Ovary (tissue), 3 donors: ENCODE measurements around the gene PIGX.

Experiments used
- EP300 ChIP-seq: sonication (generic); formaldehyde crosslinking; IDR thresholded peaks from one replicate; pipeline ENCODE4 v1.6.1; 2017; ENCODE audit warnings: antibody characterized with exemption
- POLR2A ChIP-seq: fragments of 450-650 bp; IDR thresholded peaks from one replicate; pipeline ENCODE4 v1.6.1; 2017; ENCODE audit warnings: antibody characterized with exemption, mild to moderate bottlenecking, moderate library complexity
- TF ChIP-seq, protein P1 (sequence below), 3 donors: fragments of 450-650 bp in 2 of 3; fragments of 200-600 bp in 1 of 3; IDR thresholded peaks; one replicate each; pipeline versions ENCODE4 v1.5.1 to v1.8.0; 2016 to 2022; ENCODE audit warnings: antibody characterized with exemption in 3 of 3, mild to moderate bottlenecking in 1 of 3
- donor health status: DM: no; HTN: no; CAD: no.

DNA sequence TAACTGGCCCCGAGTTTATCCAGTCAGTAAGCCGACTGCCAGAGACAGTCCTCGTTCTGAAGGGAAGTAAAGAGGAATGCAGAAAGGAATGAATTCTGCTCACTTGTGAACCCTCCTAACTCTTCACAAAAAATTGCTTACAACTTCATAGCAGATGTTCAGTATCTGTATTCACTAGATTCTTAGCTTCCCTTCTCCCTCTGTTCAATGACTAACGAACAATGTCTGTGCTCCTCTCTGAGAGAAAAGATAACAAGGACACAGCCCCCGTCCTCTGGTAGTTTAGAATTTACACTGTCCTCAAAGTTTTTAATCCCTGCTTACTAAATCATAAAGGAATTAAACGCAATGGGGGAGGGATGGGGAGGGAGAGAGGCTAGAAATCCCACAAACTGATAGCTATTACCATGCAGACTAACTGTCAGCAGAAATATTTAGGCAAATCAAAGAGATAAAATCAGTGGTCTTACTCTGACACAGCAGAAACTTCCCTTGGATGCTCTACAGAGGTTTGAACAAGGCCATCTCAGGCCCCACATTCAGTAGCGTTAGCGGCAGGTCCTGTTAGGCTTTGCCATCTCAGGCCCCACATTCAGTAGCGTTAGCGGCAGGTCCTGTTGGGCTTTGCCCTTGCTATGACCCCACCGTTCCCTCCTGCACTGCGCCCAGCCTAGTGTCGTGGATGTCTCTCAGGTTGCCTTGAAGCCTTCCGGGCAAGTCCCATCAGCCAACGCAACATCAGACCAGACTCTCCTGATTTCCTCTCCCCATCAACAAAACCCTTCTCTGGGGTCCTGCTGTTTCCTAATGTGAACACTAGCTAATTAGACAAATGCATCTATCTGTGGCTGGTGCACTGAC, 49.2 kb upstream of the PIGX start:
- TF ChIP-seq, protein P1, sequence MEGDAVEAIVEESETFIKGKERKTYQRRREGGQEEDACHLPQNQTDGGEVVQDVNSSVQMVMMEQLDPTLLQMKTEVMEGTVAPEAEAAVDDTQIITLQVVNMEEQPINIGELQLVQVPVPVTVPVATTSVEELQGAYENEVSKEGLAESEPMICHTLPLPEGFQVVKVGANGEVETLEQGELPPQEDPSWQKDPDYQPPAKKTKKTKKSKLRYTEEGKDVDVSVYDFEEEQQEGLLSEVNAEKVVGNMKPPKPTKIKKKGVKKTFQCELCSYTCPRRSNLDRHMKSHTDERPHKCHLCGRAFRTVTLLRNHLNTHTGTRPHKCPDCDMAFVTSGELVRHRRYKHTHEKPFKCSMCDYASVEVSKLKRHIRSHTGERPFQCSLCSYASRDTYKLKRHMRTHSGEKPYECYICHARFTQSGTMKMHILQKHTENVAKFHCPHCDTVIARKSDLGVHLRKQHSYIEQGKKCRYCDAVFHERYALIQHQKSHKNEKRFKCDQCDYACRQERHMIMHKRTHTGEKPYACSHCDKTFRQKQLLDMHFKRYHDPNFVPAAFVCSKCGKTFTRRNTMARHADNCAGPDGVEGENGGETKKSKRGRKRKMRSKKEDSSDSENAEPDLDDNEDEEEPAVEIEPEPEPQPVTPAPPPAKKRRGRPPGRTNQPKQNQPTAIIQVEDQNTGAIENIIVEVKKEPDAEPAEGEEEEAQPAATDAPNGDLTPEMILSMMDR (IDR thresholded peaks at IDR 0.05) = no peak
- TF ChIP-seq EP300 (no peak), POLR2A (no peak)
